HK-2 (cell line): ENCODE measurements around the gene PLA2G4B.

Experiments used
- DNase-seq: peaks from one replicate; pipeline ENCODE4 v3.0.0-alpha.2; 2018; ENCODE audit not compliant: unreplicated experiment

PLA2G4B gene

DNA sequence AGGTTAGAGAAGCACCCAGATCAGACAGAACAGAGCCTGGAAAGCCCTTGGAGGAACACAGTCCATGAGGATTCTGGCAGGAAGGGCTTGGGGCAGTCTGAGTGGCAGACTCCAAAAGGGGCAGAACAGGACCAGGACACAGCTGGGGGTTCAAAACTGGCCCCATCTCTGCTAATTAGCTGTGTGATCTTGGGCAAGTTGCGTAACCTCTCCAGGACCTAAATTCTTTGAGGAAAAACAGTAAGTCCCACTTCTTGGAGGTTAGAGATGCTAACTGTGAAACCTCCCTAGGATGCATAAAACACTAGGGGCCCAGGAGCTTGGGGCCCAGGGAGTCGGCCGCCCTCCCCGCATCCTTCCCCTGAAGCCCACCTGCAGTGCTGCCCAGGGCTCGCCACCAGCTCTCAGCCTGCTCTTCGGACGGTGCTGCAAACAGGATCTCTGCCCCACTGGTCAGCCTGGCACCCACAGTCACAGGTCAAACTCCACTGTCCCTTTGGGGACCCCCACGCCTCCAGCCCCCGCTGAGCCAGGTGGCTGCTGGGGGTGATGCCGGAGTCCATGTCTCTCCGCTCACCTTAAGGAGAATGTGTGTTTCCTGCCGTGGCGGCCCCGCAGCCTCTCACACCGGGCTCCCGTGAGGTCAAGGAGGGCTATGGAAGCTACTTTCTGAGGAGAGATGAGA is 12.0 kb downstream of the PLA2G4B start:
- DNase-seq: no peak

DNA sequence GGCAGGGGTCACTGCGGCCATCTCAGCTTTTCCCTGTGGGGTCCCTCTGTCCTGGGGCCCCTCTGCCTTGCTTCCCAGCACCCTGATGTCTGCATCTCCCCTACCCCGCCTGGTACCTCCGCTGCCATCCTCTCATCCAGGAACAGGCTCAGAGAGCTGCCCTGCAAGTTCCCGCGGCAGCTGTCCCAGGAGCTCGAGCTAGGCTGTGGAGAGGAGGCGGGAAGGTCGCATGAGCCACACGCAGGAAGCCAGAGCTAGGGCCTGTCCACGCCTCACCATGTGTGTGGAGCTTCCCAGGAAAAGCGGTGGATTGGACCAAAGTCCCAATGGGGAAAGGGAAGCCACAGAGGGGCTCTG is 12.5 kb downstream of the PLA2G4B start:
- DNase-seq: no peak

DNA sequence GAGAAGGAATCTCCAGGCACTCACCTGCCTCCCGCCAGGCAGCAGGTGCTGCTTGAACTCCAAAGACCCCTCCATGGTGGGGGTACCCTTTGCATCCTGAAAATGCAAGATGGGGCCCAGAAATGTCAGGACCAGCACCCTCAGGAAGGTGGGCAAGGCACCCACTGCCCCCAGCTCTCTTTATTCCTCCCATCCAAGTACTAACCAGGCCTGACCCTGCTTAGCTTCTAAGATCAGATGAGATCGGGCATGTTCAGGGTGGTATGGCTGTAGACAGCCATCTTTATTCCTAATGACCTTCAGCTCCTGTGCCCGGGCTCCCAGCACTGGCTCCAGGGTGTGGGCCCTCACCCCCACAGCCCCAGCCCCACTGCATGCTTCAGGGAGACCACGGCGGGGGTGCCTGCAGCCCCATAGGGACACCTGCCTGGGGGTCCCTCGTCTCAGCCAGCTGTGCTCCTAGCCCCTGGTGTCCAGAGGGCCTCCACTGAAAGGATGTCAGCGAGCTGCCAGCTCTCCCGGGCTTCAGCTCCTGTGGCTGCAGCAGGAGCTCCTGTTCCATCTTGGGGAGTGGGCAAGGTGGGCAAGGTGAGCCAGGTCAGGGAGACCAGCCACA is 13.2 kb downstream of the PLA2G4B start:
- no peak for DNase-seq

DNA sequence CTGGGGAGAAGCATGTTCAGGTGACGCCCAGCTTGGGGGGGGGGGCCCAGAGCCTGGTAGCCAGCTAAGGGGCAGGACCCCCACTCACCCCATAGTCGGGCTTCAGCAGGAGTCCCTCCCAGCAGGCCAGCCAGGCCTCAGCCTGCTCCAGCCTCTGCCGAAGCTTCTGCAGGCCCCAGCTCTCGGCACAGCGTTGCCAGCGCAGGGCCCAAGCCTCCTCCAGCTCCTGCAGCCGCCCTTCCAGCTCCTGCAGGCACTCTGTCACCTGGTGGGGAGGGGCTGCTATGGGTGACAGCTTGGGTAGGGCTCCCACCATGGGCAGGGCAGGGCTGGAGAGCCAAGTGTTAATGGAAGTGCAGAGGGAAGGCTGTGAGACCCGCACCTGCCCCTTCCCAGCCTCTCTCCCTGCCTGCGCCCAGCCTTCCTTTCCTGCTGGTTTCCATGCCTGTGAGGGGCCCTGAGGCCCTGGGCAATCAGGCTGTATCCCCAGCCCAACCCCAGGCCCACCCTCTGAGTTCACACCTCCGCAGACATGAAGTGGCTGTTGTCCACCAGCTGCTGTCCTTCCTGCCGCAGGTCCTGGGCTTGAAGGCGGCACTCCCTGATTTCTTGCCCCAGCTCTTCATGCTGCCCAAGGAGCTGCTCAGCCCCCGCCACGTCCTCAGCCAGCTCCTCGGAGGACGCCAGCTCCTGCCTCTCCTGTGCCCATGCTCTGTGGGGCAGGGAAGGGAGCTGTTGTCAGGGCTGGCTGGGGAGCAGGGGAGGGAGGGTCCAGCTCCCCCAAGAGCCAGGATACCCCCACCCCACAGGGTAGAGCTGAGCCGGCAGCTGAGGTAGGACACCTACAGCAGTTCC is 14.3 kb downstream of the PLA2G4B start:
- DNase-seq: no peak

DNA sequence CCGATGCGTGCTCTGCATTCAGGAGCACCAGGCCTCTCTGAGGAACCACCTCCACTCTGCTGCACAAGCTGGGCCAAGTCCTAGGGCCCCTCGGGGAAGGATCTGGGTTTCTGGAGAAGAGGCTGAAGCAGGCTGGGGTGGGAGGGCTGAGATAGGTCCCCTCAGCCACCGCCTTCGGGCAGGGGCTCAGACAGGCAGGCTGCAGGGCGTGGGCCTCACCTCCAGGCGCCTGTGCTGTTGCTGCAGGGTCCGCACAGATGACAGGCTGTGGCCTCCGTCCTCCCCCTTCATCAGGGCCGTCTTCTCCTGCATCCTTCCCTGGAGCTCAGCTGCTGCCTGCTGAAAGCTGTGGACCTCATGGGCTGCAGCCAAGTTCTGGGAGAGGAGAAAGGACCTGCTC is 15.2 kb downstream of the PLA2G4B start:
- no peak for DNase-seq

DNA sequence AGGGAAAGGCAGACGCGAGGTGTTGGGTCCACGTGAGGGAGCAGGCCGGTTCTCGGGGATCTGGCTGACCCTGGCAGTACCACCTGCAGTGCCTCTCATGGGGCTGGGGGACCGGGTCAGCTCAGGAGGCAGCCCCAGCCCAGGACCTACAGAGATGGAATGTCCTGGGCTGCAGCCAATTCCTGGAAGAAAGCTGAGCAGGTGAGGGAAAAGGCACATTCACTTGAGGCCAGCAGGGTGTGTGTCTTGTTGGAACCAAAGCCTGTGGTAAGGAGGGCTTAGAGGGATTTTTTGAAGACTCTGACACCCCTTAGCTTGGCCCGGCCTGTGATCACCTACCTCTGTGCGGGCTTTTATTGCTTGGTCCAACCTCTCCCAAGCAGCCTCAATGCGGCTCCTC is 15.8 kb downstream of the PLA2G4B start:
- no peak for DNase-seq

DNA sequence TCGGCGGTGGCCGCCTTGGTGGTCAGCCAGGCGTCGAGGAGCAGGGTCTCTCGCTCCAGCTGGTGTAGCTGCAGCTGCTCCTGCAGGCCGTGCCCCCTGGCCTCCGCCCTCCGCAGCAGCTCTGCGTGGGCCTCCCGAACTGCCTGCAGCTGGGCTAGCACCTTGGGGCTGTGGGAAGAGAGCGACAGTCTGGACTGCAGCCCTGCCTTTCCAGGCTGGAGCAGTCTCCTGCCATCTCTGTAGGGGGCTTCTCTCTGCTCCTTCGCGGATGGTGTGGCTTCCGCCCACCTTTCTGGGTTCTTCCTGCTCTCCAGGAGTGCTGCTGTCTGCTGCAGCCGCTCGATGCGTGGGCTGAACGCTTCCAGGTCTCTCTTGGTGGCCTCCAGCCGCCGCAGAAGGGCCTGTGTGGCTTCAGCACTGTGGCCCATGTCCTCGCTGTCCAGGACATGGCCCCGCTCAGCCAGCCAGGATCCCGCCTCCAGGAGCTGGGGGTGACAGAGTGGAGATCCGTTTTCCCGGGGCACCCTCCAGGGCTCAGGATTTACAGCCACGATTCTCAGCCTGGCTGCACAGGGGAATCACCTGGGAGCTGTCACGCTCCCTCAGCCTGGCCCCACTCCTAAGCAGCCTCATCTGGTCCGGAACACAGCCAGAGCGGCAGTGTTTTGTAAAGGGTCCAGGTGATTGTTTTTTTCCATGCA is 16.8 kb downstream of the PLA2G4B start:
- DNase-seq: no peak

DNA sequence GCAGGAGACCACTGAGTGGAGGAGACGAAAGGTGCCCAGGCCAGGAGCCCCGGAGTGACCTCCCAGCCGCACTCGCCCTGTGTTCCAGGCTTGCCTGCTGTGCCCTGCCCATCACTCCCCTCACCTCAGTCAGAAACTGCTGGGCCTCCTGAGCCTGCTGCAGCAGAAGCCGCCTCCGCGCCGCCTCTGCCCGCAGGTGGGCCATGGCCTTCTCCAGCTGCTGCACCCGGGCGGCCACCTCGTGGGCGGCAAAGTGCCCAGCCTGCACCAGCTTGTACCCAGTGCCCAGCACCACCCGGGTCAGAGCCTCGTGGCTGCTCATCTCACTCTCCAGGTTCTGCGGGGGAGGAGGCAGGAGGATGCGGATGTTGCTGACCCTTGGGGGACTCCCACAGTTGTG is 17.6 kb downstream of the PLA2G4B start:
- no peak for DNase-seq

DNA sequence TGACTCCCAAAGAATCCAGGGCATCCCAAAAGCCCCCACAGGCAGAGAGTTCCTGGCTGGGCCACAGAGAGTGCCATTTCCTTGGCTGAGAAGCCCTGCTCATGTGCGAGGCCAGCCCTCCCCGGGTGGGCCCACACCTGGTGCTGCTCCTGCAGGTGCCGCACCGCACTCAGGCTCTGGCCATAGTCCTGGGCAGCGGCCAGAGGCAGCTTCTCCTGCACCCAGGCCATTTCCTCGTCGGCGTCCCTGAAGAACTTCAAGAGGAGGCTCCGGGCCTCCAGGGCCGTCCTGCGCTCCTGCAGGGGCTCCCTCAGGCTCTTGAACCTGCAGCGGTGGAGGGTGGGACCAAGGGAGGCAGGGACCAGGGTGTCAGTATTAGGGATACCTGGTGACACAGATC is 18.1 kb downstream of the PLA2G4B start:
- DNase-seq: no peak

DNA sequence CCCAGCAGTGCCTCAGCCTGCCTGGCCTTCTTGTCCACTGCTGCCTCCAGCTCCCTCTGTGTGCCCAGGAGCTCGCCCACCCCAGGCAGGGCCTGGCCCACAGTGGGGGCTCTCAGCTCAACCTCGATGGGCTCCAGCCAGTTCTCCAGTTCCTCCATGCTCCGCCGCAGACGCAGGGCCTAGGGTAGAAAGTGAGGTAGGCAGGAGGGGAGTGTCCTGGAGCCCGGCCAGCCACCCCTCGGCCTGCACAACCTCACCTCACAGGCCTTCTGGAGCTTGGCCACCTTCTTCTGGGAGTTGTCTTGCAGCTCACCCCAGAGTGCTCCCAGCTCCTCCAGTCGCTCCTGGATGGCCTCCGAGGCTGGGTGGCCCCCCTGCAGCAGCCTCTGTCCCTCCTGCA is 18.7 kb downstream of the PLA2G4B start:
- DNase-seq: no peak

DNA sequence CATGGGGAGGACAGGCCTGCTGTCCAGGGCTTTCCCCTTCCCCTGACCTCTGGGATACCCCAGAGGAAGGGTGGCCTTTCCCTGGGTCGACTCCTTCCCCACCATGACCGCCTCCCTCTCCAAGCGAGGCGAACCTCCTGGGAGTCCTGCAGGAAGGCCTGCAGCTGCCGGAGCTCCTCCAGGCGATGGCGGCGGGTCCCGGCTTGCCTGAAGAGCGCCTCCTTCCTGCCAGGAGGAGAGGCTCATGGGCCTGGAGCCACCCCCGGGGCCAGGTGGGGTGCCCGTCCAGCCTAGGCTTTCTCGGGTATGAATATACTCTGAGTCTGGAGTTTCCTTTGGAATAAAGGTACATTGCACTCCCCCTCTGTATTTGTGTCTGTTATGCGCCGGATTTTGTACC is 20.1 kb downstream of the PLA2G4B start:
- no peak for DNase-seq

DNA sequence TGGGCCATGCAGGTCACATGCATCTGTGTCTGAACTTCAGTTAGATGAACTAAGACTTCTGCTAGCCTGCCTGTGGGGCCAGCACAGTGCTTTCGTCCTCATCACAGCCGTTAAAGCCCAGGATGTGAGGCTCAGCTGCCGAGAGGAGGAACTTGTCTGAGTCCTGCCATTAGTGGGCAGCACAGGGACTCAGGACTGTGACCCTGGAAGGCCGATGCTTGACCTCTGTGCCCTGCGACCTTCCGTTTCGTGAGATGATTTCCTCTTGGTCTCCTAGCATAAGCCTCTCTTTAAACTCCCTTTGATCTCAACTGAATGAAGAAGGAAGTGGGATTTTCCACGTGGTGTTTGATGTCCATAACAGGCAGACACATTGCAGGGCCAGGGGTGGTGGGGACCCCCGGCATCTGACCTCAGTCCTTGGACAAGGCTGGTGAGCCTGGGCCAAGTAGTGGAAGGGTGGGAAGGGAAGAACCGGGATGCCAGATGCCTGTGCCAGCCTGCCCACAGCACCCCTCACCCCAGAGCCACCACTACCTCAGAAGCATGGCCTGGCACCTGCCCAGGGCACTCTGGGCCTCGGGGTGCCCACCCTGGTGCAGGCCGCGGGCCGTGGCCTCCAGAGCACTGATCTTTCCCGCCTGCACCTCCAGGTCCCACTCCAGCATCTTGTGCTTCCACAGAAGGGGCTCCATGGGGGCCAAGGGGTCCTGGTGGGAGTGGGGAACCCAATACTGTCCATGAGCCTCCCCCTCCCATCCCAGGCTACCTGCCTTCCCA is 21.6 kb downstream of the PLA2G4B start:
- no peak for DNase-seq

DNA sequence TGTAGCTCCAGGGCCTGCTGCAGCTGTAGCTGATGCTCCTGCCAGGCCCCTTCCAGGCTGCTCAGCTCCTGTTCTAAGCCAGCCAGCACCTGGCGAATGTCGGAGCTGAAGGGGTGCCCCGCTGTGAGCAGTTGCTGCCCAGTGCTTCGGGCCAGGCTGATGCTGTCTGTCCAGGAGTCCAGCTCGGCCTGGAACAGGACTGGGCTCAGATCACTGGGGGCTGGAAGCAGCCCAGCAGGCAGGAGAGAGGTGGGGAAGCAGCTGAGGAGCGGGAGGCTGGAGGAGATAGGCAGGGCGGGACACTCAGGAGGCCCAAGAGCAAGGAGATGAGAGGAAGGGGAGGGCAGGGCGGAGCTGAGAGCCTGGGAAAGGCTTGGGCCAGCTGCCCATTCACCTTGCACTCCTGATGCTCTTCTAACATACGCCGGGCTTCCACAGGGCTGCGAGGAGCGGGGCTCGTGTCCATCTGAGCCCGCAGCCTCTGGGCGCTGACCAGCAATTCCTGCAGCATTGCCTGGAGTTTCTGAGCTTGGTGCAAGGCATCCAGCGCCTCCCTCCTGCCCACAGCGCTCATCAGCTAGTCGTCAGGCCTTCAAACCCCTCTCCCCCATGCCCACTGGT is 23.2 kb downstream of the PLA2G4B start:
- DNase-seq: no peak

DNA sequence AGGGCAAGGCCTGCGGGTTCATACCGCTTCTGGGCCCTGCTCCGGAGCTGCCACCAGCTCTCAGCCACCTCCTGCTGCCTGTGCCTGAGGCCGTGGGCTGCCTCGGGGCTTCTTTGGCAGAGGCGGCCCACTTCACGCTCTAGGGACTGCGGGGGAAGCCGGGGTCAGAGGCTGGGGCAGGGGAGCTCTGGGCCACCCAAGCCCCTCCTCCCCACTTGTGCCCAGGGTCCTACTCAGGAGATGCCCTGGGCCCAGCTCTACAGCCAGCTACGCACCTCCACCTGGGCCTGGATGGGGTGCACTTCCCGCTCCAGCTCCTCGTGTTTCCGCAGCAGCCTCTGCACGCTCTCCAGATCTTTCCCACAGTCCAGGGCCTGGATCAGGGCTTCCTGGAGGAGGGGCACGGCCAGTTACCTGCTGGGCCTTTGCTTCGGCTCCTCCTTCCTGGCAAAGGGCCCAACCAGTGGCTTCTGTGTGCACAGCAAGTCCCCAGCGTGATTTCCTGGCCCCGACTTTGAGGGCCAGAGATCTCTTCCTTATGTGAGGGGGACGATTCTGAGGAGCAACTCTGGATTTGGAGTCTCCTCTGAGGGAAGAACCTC is 24.0 kb downstream of the PLA2G4B start:
- no peak for DNase-seq

DNA sequence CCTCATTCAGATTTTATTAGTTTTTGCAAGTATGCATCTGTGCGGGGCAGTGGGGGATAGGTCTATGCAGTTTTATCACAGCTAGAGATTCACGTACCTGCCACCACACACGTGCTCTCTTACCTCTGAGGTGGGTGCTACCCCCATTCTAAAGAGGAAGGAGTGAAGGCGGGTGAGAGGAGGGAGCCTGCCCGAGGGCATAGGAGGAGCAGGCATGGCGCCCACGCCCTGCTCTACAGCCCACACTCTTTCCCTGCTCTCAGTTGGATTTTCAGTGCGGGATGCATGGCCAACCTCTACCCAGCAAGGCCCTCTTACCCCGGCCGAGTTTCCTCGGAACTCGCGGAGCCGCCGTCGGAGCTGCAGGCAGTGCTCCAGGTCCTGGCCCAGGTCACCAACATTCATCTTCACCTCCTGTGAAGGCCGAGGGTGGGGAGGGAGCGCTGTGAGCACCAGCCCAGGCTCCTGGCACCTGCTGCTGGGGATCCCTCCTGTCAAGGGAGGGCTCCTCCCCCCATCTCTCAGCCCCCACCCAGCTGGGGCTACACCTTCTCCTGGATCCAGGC is 26.9 kb downstream of the PLA2G4B start:
- DNase-seq: no peak

DNA sequence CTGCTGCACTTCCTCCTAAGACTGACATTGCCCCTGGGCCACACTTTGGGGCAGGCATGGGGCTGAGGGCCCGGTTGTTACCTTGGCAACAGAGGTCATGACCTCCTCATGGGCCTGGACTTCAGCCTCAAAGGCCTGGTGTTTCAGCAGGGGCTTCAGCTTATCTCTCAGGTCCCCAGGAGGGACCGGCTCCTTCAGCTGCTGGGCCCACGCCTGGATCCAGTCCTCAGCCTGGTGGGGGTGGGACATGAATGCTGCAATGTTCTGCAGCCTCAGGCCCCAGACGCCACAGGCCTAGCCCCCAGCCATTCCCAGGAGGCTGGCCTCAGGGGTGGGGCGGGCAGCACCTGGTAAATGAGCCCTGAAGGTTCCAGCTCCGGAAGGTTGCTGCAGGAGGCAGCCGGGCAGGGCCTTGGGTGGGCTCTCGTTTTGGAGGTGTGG is 27.6 kb downstream of the PLA2G4B start:
- no peak for DNase-seq

DNA sequence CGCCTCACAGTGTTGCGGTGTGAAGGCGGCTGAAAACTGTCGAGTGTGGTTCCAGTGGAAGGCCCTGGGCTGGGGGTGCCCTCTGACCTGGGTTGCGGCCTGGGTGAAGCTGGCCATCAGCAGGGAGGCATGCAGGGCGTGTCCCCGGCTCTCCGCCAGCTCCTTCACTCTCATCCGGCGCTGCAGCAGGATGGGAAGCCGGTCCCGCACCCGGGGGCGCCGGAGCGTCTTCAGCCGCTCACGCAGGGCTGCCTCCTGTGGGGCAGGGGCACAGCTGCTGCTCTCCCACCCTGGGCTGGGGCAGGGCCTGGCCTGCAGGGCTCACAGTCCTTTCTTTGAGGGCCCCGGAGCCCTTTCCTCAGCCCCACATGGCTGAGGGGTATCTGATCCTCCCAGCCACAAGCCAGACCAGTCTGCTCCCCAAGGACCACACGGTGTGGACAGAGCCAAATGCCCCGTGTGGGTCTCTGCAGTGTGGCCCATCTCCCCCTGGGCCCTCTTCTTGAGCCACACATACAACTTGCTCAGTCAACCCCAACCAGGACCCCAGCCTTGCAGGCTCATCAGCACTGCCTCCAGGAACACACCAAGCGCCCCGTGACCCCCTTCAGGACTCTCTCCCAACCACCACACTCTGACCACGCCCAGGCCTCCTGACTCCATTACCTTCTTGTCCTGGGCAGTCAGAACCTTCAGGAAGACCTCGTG is 28.4 kb downstream of the PLA2G4B start:
- no peak for DNase-seq

DNA sequence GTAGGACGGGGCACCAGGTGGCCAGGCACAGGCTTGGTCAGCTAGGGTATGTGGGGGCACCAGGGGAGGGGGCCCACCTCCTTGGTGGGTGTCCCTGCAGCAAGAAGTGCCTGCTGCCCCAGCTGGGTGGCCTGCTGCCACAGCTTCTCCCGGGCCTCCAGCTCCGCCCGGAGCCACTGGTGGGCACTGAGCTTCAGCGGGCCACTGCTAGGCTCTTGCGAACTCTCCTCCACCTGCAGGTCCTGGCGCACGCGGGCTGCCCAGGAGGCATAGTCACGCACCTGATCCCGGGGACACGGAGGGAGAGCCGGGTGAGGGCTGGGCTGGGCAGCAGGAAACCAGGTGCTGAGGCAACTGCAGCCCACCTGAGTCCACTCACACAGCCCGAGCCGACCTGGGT is 29.7 kb downstream of the PLA2G4B start:
- DNase-seq: no peak

DNA sequence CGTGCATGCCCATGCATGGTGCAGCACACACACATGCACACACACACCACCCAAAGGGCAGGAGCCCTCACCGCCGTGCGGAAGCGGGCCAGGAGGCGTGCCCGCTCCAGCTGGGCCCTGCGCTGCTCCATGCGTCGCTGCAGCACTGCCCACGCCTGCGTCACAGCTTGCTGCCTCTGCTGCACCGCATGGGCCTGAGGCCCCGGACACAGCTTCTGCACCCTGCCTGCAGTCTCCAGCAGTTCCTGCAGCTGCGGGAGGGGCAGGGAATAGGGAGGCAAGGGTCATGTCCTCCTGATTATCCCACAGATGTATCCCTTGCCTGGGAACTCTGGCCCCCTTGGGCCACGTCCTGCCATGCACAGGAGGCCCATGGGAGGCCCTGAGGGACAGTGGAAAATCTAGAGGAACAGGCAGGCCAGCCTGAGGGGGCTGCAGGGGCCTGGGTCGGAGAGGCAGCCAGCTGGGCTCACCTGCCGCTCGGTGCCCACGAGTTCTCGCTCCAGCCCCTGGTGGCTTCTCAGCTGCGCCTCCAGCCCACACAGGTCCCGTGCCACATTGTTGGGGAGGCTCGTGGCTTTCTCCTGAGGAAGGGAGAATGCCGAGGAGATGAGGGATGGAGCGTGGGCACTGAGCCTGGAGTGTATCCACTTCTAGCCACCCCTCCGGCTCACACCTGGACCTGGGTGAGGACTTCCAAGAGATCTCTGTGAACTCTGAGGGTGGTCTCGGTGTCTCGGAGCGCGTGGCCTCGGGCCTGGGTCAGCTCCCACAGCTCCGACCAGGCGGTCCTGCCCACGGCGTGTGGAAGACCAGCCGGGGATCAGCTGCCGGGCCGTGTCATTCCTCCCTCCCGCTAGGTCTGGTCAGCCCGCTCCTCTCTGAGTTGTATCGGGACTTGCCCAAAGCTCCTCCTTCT is 31.4 kb downstream of the PLA2G4B start:
- no peak for DNase-seq
